ENCODE results near the gene CELF1.

The CELF1 gene

DNA sequence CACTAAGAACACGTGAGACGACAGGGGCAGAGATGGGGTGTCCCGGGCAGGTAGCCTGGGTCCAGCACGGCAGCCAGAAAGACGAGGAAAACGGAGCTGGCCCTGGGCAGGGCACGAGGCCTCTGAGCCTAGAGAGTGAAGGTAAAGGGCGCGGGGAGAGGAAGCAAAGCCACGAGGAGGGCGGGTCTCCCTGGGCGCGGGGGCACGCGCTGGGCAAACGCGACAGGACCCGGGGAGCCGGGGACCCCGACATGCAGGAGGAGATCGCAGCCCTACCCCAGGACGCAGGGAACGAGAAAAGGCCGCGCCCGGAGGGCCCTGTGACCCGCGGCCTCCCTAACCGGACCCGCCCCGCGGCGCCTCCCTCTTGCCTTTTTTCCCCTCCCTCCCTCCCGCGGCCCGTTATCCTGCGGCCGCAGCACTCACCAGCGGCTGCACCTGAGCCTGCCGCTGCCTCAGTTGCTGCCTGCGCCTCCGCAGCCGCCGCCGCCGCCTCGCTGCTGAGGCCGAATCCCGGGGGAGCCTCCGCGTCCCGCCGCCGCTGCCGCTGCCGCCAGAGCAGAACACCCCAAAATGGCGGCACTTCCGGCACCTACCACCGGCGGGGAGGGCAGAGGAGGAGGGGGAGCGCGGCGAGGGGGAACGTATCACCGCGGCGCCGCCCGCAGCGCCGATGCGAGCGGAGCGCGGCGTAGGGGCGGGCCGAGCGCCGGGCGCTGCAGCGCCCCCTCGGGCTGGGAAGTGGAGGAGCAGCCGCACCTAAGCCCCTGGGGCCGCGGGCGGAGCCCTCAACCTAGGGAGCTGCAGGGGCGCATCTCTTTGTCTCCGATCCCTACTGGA is at the start of gene CELF1:
TSS of gene CELF1 (minus strand) at position 567 of the 840 bp plus-strand sequence. CDS start 53,609 bp downstream, outside the sequence.
- peak; percentile 91 for DNase-seq

DNA sequence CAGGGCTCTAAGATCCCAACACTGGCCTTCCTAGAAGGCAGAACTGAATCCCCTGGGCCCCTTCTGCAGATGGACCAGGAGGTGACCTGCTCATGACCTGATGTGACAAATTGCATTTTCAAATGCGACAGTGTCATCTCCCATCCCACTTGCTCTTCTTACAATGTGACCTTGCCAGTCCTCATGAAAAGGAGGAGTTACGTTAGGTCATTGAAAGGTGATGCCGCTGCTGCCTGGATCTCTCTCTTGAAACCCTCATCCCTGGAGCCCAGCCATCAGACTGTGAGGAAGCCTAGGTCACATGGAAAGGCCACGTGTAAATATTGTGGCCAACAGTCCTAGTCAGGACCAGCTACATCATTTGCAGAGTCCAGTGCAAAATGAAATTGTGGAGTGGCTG is 47.0 kb upstream of the CELF1 start:
- no peak for DNase-seq

DNA sequence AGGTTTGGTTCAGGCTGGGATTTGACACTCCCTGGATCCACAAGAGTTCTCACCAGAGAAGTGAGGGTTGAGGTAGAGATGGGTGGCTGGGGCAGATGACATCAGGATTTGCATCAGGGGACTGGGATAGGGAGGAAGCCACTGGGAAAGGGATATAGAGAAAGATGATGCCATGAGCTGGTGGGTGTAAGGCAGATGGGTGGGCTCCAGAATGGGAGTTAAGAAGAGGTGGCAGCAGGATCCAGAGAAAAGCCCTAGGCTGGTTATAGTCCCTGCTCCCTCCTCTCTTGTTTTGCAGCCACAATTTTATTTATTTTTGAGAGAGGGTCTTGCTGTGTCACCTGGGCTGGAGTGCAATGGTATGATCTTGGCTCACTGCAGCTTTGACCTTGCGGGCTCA is 43.0 kb upstream of the CELF1 start:
- no peak for DNase-seq

DNA sequence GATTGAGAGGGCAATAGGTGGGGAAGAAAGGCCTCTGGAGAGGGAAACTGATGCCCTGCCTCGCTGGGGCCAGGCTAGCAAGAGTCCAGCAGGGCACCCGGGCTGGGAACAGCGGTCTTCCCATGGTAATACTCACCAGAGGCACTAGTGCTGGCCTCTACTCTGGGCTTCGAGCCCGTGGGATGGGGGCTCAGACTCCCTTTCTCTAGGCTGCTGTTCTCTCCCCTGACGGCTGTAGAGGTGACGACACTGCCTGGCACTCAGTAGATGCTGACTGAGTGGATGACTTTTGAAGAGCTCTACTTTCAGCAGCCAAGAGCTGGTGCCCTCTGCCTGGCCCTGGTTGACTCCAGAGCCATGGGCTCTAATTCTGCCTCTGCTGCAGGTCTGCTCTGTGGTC is 42.1 kb upstream of the CELF1 start:
- no peak for DNase-seq

DNA sequence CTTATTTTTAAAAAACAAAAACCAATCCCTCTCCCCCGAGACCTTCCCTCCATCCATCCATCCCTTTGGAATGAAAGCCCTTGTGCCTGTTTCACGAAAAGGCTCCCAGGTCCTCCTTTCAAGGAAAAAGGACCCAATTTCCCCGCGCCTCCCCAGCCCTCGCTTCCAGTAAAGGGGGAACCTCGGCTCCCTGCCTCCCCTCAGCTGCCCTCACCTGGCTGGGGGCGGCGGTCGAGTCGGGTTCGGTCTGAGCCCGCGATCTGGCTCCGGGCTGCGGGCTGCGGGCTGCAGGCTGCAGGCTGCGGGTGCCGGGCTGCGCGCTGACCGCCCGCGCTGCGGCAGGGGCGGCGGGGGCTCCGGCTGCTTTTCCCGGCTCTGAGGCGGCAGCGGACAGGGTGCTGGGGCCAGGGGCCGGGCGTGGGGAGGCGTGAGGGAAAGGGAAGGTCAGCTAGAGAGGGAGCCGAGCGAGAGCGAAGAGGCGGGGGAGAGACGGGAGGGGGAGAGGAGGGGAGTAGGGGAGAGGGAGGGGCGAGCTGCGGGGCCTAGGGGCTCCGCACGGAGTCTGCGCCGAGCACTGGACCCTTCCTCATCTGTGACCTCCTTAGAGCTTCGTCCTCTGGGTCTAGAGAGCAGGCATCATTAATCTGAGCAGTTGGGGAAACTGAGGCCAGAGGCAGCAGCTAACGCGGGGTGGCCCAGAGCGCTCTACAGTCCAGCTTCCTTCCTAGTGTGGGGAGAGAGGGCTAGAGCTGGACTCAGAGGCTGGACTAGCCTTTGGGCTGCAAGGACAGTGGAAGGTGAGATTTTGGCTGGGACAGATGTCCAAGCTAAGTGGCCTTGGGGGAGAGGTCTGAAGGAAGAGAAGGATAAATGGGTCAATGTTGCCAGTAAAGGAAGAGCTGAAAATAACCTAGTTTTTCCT is 41.3 kb upstream of the CELF1 start, which contains the start of gene C1QTNF4:
TSS of gene C1QTNF4 (minus strand) at position 478 of the 922 bp plus-strand sequence. CDS start 3,601 bp downstream, outside the sequence.
- DNase-seq = no peak

DNA sequence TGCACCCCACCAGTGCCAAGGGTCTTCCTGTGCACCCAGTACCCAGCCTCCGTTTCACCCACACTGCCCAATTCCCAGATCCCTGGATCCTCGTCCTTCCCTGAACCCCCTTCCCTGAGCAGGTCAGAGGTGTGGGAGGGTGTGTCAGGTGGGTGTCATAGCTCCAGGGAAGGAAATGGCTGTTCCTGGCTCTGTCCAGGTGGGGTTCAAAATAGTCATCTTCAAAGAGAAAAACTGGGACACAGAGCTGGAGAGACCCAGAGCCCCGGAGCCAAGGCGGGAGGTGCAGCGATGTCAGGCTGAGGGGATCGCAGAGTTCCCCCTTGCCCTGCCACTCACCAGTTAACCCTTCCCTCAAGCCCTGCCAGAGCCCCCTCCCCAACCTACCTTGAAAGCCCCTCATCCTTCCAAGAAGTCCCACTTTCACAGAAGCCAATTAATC is 40.6 kb upstream of the CELF1 start:
- DNase-seq = no peak

DNA sequence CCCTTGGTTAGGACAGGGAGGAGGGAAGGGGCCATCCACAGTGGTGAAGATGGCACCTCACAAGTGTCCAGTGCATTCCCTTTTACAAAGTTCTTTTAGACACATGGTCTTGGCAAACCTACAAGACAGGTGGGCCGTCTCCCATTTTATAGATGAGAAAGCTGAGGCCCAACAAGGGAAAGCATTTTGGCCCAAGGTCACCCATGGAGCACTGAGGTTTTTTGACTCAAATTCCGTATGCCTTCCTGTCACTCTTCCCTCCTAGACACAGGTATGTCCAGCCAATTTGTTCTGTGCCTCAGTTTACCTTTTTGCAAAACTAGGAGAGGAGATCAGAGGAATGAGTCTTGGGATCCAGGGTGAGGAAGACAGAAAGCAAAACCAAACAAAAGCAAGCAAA is 40.0 kb upstream of the CELF1 start:
- DNase-seq = no peak

DNA sequence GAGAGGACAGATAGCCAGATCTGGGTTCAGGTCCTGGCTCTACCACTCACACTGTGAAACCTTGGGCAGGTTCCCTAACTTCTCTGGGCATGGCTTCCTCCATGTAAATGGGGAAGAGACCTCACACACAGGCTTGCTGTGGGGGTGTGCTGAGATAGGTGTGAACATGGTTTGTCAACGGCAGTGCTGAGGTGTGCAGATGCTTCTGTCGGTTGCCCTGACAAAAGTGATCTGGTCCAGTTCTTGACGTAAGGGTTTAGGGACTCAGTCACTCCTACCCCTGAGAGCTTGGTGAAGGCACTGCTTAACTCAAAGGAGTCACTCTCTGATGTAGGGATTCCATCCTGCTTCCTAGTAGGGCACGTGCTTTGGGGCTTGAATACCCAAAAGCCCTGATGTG is 39.3 kb upstream of the CELF1 start:
- DNase-seq = no peak

DNA sequence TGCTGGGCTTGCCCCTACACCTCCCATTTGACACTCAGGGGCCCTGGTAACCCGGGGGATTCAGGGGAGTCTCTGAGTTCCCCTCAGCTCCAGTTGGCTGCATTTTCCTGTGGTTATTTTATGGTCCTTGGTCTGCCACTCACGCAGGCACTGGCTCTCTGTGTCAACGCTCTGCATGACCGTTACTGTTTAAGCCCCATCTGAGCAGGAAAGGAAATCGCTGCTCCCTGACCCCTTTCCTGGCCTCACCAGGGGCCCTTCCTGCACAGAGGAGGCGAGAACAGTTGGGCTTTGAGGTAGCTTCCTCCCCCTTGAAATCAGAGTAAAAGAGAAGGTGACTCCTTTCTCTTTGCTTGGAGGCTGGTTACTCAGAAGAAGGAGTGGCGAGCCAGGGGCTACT is 38.8 kb upstream of the CELF1 start:
- no peak for DNase-seq

DNA sequence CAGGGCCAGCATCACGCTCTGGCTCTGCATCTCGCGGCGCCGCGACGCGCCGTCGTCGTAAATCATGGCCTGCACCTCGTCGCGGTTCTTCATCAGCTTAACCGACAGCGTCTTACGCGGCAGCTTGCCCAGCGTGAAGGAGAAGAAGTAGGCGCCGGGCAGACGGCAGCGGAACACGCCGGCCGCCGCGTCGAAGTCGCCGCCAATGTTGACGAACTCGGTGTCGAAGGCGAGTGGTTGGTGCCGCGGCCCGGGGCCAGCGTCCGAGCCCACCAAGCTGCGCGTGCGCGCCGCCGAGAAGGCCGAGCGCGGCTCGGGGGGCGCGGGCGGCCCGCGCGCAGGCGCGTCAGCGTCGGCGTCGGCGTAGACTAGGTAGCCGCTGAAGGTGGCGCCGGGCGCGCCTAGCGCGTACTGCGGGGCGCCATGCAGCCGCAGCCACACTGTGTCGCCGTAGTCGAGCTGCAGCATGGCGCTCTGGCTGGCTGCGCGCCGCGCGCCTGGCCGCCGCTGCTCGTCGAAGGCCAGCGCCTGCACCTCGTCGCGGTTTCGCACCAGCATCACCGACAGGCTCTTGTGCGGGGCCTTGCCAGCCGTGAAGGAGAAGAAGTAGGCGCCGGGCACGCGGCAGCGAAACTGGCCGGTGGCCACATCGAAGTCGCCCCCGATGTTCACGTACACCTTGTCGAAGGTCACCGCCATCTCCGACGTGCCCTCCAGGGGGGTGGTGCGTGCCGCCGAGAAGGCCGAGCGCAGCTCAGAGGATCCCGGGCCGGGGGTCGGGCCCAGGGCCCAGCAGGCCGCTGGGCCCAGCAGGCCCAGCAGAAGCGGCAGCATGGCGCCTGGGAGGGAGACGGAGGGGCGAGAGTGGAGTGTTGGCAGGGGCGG is 37.3 kb upstream of the CELF1 start:
- no peak for DNase-seq

DNA sequence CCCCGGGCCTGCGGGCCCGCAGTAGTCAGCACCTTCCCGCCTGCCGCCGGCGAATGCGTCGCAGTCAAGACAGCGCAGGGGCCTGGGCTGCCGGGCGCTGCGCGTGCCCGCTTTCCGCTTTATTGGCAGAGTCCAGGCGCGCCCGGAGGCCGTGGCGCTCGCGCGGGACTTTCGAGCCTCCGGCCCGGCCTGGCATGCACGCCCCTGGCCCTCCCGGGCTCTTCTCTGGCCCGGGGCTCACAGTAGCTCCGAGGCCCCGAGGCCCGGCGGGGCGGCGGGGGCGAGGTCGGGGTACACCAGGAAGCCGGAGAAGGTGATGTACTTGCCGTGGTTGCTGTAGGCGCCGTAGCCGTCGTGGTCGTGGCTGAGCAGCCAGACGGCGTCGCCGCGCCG is 36.6 kb upstream of the CELF1 start:
- no peak for DNase-seq

DNA sequence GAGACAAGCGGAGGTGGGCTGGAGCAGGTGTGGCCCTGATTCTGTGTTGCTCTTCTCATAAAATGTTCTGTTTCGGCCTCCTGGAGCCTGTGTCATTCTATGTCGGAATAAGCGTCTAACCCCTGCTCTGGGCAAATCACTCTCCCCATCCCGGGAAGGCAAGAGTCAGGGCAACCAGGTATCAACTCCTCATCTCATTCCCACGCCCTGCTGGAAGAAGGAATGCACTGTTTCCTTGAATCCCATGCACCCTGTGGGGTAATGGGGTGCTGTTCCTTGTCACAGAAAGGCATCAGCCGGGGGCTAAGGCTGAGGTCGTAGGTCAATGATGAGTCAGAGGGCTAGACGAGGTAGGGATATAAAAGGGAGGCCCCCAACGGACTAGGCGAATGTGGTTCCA is 36.2 kb upstream of the CELF1 start:
- no peak for DNase-seq

DNA sequence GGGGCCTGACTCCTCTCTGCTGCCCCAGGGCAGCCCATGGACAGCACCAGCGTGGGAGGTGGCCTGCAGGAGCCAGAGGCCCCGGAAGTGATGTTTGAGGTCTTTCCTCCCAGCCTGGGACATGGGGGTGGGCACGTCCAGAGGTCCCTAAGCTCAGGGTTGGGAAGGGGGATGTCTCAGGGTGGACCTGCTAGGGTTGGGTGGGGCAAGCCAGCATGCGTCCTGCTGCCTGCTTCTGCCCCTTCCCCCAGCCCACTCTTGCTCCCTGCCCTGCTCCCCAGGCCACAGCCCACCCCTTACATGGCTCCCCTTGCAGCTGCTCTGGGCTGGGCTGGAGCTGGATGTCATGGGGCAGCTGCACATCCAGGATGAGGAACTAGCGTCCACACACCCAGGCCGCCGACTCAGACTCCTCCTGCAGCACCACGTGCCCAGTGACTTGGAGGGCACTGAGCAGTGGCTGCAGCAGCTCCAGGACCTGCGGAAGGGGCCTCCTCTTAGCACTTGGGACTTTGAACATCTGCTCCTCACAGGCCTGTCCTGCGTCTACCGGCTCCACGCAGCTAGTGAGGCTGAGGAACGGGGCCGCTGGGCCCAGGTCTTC is 34.9 kb upstream of the CELF1 start:
- DNase-seq = no peak

DNA sequence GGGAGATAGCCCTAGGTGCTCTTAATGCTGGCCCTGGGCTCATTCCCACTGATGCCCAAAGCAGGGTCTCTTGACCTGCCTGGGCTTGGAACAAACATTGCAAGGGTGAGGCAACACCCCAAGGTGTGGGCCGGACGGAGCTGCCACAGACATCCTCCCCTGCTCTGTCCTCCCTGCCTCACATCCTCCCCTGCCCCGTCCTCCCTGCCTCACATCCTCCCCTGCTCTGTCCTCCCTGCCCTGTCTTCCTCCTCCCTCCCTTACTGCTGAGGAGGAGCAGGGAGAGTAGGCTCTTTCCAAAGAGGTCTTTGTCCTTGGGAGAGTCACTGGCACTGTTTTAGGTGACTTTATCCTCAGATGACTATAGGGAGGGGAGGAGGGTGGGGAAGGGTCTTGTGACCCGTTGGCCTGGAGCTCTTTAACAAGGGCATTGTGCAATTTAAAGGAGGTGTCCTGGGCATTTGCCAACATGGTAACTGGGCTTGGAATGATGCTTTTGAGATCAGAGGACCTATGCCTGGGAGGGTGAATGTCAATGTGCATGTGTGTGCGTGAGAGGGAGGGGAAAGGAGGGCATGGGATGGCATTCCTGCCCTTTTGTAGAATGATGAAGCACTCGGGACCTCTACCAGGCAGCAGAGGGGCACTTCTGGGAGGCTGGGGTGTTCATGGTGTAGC is 34.2 kb upstream of the CELF1 start:
- DNase-seq = no peak

DNA sequence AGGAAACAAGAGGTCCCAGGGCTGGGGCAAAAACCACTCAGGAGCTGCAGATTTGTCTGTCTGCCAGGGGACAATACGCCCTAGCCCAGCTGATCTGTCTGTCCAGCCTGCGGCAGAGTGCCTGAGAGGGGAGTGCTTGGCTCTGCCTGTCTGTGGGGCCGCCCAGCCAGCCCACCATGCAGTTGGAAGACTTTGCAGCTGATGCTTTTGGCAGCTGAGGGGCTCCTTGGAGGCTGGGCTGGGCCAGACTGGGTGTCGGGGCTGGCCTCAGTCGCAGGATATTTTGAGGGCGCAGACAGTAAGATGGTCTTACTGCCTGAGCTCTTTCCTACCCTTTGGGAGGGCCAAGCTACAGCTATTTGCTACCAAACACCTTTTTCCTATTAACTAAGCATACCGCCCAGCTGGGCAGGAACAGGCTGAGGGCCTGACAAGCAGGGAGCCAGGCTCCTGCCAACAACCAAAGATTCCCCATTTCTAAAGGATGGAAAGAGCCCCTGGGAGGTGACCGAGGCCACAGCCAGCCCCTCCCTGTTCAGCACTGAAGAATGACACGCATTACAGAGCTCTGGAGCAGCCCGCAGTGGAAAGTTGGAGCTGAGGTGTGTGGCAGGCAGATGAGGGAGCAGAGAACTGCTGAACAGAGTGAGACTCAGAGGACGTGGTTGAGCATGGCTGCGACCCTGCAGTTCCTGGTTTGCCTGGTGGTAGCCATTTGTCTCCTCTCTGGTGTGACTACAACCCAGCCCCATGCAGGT is 33.3 kb upstream of the CELF1 start, which contains the start of gene FAM180B:
TSS of gene FAM180B (plus strand) at position 581 of the 758 bp plus-strand sequence. CDS start at position 672, 91 bp downstream.
- no peak for DNase-seq

DNA sequence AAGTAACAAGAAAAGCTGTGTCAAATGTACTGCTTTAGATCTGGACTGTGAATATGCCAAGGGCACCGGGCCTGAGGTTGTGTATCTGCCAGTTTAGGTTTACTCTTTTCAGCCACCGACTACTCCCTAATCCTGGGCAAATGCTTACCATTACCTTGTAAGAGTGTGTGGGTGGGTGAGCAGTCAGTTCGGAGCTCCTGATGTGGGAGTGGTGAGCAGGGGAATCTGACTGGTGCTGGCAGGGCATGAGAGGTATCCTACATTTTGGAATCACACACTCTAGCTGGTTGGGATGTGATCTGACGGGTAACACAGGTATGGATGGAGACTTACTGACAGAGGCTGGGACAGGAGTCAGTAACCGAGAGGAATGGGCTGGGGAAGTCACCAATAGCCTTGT is 30.9 kb upstream of the CELF1 start:
- DNase-seq = no peak

DNA sequence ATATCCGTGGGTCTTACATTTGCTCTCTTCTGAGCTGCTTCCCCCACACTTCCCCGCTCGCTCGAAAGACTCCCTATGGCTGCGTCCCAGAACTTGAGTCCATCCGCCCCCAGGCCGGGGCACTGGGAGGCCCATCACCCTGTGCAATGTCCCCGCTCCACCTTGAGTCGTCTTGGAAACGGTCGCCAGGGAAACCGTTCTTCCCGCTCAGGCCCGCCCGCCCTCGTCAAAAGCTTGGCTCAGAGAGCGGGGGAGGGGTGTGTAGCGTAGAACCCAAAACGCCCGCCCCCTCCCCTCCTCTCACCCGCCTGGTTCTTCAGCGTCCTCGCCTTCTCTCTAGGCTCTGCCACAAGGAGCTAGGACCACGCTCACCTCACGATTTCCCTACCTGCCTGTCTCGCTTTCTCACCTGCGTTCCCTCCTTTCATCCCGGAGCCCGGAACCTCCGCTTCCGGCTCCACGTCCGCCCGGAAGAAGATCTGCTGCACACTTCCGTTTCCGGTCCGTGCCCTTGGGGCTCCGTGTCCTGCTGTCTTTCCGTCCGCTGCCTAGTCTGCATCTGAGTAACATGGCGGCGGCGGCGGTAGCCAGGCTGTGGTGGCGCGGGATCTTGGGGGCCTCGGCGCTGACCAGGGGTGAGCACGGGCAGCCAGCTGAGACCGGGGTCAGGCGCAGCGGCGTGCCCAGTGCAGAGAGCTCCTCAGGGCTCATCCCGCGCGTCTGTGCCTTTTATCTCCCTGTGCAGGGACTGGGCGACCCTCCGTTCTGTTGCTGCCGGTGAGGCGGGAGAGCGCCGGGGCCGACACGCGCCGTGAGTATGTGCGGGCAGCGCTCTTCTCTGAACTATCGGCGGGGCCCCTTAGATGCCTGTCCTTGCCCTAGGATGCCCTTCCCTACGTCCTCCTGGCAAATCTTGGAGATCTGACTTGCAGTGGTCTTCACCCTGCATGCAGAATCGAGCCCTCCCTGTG is 25.9 kb upstream of the CELF1 start, which contains the start of the genes KBTBD4 and NDUFS3:
TSS of gene KBTBD4 (minus strand) at position 447 of the 971 bp plus-strand sequence. CDS start at position 428, 19 bp downstream.
TSS of gene NDUFS3 (plus strand) at position 551 of the 971 bp plus-strand sequence. CDS start at position 569, 18 bp downstream.
- peak; percentile 85 for DNase-seq

DNA sequence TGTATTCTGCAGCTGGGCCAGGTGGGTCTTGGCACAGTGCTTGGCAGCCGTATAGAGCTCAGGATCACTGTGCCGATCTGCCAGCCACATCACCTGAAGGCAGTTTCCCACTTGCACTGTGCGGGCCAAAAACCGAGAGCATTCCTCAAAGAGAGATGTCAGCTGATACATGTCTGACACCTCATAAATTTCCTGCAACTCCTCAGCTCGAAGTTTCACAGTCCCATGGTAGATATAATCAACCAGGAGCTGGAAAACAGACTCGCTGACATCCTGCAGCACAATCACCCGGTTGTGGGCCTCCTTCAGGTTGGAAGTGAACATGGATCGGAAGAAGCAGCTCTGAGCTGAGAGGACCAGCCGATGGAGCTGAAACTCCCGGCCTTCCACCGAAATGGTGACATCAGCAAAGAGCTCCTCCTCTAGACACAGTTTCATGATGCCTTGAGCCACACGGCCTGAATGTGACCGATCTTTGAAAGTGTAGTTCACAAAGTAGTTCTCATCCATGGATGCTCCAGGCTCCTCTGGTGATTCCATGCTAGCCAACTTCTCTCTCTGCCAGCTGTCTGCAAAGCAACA is 24.6 kb upstream of the CELF1 start:
- no peak for DNase-seq

DNA sequence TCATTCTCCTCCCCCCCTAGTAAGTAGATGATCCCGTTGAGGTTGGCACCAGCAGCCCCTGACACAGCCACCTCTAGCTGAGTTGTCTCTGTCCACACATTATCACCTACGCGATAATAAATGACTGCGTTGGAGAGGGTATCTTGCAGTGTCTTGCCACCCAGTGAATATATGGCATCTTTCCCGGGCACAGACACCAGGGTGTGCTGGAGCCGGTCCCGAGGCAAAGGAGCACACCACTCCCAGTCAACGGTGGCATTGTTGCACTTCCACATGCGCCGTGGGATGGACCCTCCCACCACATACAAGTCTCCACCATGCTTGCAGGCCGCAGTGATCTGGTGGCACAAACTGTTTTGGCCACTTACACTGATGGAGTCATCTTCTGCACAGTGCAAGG is 20.4 kb upstream of the CELF1 start:
- DNase-seq = no peak
